ENCODE results near the gene LAMA3. TPM values are rescaled to one million over a fixed set of nuclear protein-coding genes. Genes with fewer than 3 reads are reported as not detected.

LAMA3 gene
- polyA plus RNA-seq, 1 donor from 2014 or later: 3.4 TPM

- Histone ChIP-seq H4K20me1 (ENCODE audit: insufficient read depth) (no peaks in the 10 kb centered on the region), H3K4me3 (ENCODE audit: low read length) (no peak overlapping the region), H3K36me3 (ENCODE audit: insufficient read depth, low read length) (no peaks in the 10 kb centered on the region), H3K27ac (ENCODE audit: low read length) (no peak overlapping the region), H3K9ac (ENCODE audit: low read length) (no peak overlapping the region), H3K9me2 (ENCODE audit: insufficient read depth, low read length) (no peaks in the 10 kb centered on the region), H3K27me3 (ENCODE audit: insufficient read depth, low read depth, low read length) (no peaks in the 10 kb centered on the region), H2AFZ (ENCODE audit: low read depth, low read length) (no peak overlapping the region), H3K4me2 (ENCODE audit: low read length) (no peak overlapping the region), H3F3A (ENCODE audit: insufficient read depth, low read length, poor library complexity, severe bottlenecking) (no peaks in the 10 kb centered on the region), H3K79me2 (replicated peaks; ENCODE audit: insufficient read depth, low read length) (no peaks in the 10 kb centered on the region), H3K9me3 (ENCODE audit: low read length) (no peaks in the 10 kb centered on the region)
- TF ChIP-seq RAD21 (conservative IDR thresholded peaks at IDR 0.05) (no peak), POLR2AphosphoS5 (IDR thresholded peaks at IDR 0.05) (no peak), SMC3 (conservative IDR thresholded peaks at IDR 0.05; ENCODE audit: poor library complexity) (no peak), EZH2 (IDR thresholded peaks at IDR 0.05; ENCODE audit: borderline replicate concordance, insufficient read depth, low read length, poor library complexity, severe bottlenecking) (no peak), MXI1 (conservative IDR thresholded peaks at IDR 0.05; ENCODE audit: poor library complexity, severe bottlenecking) (no peak), CTCF (IDR thresholded peaks at IDR 0.05; ENCODE audit: poor library complexity, severe bottlenecking) (no peak), EP300 (conservative IDR thresholded peaks at IDR 0.05; ENCODE audit: poor library complexity, severe bottlenecking) (no peak), REST (IDR thresholded peaks at IDR 0.05; ENCODE audit: borderline replicate concordance) (no peak)
Measured at GRCh38 chr18:23857756-23858155, 168.5 kb downstream of the LAMA3 start.

DNA sequence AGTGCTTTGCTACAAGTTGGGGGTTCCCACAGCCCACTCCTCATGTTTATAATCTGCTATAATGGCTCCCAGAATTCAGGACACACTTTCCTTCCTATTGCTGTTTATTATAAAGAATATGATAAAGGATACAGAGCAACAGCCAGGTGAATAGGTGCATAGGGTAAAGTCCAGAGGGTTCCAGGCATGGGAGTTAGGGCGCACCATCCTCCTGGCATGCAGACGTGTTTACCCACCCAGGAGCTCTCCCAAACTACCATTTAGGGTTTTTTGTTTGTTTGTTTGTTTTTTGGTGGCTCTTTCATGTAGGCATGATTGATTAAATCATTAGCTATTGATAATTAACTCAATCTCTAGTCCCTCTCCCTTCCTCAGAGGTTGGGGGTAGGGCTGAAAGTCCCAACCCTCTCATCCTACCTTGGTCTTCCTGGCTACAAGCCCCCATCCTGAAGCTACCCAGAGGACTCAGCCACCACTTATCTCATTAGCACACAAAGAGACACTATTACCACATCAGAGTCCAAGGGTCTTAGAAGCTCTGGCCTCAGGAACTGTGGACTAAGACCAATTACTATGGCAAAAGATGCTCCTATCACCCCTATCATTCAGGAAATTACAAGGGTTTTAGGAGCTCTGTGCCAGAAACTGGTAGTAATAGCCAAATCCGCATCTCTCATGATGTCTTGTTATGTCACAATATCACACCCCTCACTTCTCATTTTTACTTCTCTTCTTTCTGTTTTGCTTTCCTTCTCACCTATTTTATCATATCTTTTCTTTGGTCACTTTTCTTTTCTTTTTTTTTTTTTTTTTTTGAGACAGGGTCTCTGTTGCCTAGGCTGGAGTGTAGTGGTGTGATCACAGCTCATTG is 170.4 kb downstream of the LAMA3 start:
- Histone ChIP-seq H3K9me3 (ENCODE audit: low read length) (no peaks in the 10 kb centered on the region), H3K27me3 (ENCODE audit: insufficient read depth, low read depth, low read length) (no peaks in the 10 kb centered on the region), H3K27ac (ENCODE audit: low read length) (no peak overlapping the region), H3K4me2 (ENCODE audit: low read length) (no peak overlapping the region), H3F3A (ENCODE audit: insufficient read depth, low read length, poor library complexity, severe bottlenecking) (no peaks in the 10 kb centered on the region), H3K9ac (ENCODE audit: low read length) (no peak overlapping the region), H3K9me2 (ENCODE audit: insufficient read depth, low read length) (no peaks in the 10 kb centered on the region), H3K79me2 (replicated peaks; ENCODE audit: insufficient read depth, low read length) (no peaks in the 10 kb centered on the region), H3K4me3 (ENCODE audit: low read length) (no peak overlapping the region), H2AFZ (ENCODE audit: low read depth, low read length) (no peak overlapping the region), H4K20me1 (ENCODE audit: insufficient read depth) (no peaks in the 10 kb centered on the region), H3K36me3 (ENCODE audit: insufficient read depth, low read length) (no peaks in the 10 kb centered on the region)
- no peak for TF ChIP-seq EP300 (conservative IDR thresholded peaks at IDR 0.05; ENCODE audit: poor library complexity, severe bottlenecking)
